ENCODE measurements around the gene OAT. TPM values are rescaled to one million over a fixed set of nuclear protein-coding genes. Genes with fewer than 3 reads are reported as not detected.

The OAT gene
- total RNA-seq, 1 donor from 2014 or later = 119 TPM

- no peaks in the 10 kb centered on the region for H3K9me3 ChIP-seq (ENCODE audit: insufficient read depth, low read depth, low read length)
- H3K36me3 ChIP-seq (ENCODE audit: insufficient read depth, low read length) = no peaks in the 10 kb centered on the region
- TF ChIP-seq CTCF (IDR thresholded peaks at IDR 0.05; ENCODE audit: insufficient read depth, low read depth, low read length) = no peak
- TF ChIP-seq EZH2 (IDR thresholded peaks at IDR 0.05; ENCODE audit: insufficient read depth, low read length) = no peak
- H3K27ac Mint-ChIP-seq (ENCODE audit: unreplicated experiment) = no peak overlapping the region
- H3K9me3 Mint-ChIP-seq (ENCODE audit: unreplicated experiment) = peaks cover 3% of the 10 kb centered on the region
- H3K4me3 Mint-ChIP-seq (ENCODE audit: unreplicated experiment) = no peak overlapping the region
- H3K4me3 ChIP-seq (ENCODE audit: insufficient read depth, low read depth, low read length) = no peak overlapping the region
- FAIRE-seq (no peak), DNase-seq (ENCODE audit: low read depth) (no peak)
- no peaks in the 10 kb centered on the region for H4K20me1 ChIP-seq (ENCODE audit: insufficient read depth, low read length)
- H3K4me1 Mint-ChIP-seq (ENCODE audit: low read depth, unreplicated experiment) = no peaks in the 10 kb centered on the region
- peaks cover 38% of the 10 kb centered on the region for H3K27me3 Mint-ChIP-seq (ENCODE audit: low read depth, unreplicated experiment)
- H3K9ac ChIP-seq (ENCODE audit: low read length) = no peak overlapping the region
- no peak overlapping the region for H3K4me2 ChIP-seq (ENCODE audit: low read length)
- H3K36me3 Mint-ChIP-seq (ENCODE audit: low read depth, unreplicated experiment) = no peaks in the 10 kb centered on the region
- H3K4me1 ChIP-seq (ENCODE audit: insufficient read depth, low read length) = no peaks in the 10 kb centered on the region
- H2AFZ ChIP-seq (ENCODE audit: low read depth, low read length) = no peak overlapping the region
- no peaks in the 10 kb centered on the region for H3K27me3 ChIP-seq (ENCODE audit: insufficient read depth, low read length)
- H3K27ac ChIP-seq (ENCODE audit: low read depth, low read length) = no peak overlapping the region
- H3K79me2 ChIP-seq (ENCODE audit: insufficient read depth, low read length) = no peaks in the 10 kb centered on the region
Observed at GRCh38 chr10:124353896-124354295, 64.8 kb downstream of the OAT start.

- H3K27me3 Mint-ChIP-seq (ENCODE audit: low read depth, unreplicated experiment) = peaks cover 38% of the 10 kb centered on the region
- no peaks in the 10 kb centered on the region for H4K20me1 ChIP-seq (ENCODE audit: insufficient read depth, low read length)
- no peak overlapping the region for H3K4me2 ChIP-seq (ENCODE audit: low read length)
- H3K9ac ChIP-seq (ENCODE audit: low read length) = no peak overlapping the region
- H3K4me1 ChIP-seq (ENCODE audit: insufficient read depth, low read length) = no peaks in the 10 kb centered on the region
- H3K4me3 Mint-ChIP-seq (ENCODE audit: unreplicated experiment) = no peak overlapping the region
- H3K9me3 ChIP-seq (ENCODE audit: insufficient read depth, low read depth, low read length) = no peaks in the 10 kb centered on the region
- H2AFZ ChIP-seq (ENCODE audit: low read depth, low read length) = no peak overlapping the region
- DNase-seq (ENCODE audit: low read depth) (no peak), FAIRE-seq (no peak)
- peaks cover 3% of the 10 kb centered on the region for H3K9me3 Mint-ChIP-seq (ENCODE audit: unreplicated experiment)
- no peak overlapping the region for H3K27ac ChIP-seq (ENCODE audit: low read depth, low read length)
- H3K27ac Mint-ChIP-seq (ENCODE audit: unreplicated experiment) = no peak overlapping the region
- no peak for TF ChIP-seq EZH2 (IDR thresholded peaks at IDR 0.05; ENCODE audit: insufficient read depth, low read length)
- no peaks in the 10 kb centered on the region for H3K27me3 ChIP-seq (ENCODE audit: insufficient read depth, low read length)
- H3K36me3 ChIP-seq (ENCODE audit: insufficient read depth, low read length) = no peaks in the 10 kb centered on the region
- no peak overlapping the region for H3K4me3 ChIP-seq (ENCODE audit: insufficient read depth, low read depth, low read length)
- H3K36me3 Mint-ChIP-seq (ENCODE audit: low read depth, unreplicated experiment) = no peaks in the 10 kb centered on the region
- H3K79me2 ChIP-seq (ENCODE audit: insufficient read depth, low read length) = no peaks in the 10 kb centered on the region
- H3K4me1 Mint-ChIP-seq (ENCODE audit: low read depth, unreplicated experiment) = no peaks in the 10 kb centered on the region
Observed at GRCh38 chr10:124353091-124353815, 65.5 kb downstream of the OAT start.

GRCh38 chr10:124351481-124352220 lies 67.1 kb downstream of the OAT start:
- Mint-ChIP-seq H3K4me1 (ENCODE audit: low read depth, unreplicated experiment) (no peaks in the 10 kb centered on the region), H3K27me3 (ENCODE audit: low read depth, unreplicated experiment) (peaks cover 37% of the 10 kb centered on the region), H3K27ac (ENCODE audit: unreplicated experiment) (no peak overlapping the region), H3K4me3 (ENCODE audit: unreplicated experiment) (no peak overlapping the region), H3K9me3 (ENCODE audit: unreplicated experiment) (peaks cover 3% of the 10 kb centered on the region), H3K36me3 (ENCODE audit: low read depth, unreplicated experiment) (no peaks in the 10 kb centered on the region)
- Histone ChIP-seq H3K9ac (ENCODE audit: low read length) (no peak overlapping the region), H3K4me2 (ENCODE audit: low read length) (no peak overlapping the region), H3K4me1 (ENCODE audit: insufficient read depth, low read length) (no peaks in the 10 kb centered on the region), H3K36me3 (ENCODE audit: insufficient read depth, low read length) (no peaks in the 10 kb centered on the region), H3K4me3 (ENCODE audit: insufficient read depth, low read depth, low read length) (no peak overlapping the region), H2AFZ (ENCODE audit: low read depth, low read length) (no peak overlapping the region), H3K27me3 (ENCODE audit: insufficient read depth, low read length) (no peaks in the 10 kb centered on the region), H3K79me2 (ENCODE audit: insufficient read depth, low read length) (no peaks in the 10 kb centered on the region), H4K20me1 (ENCODE audit: insufficient read depth, low read length) (no peaks in the 10 kb centered on the region), H3K9me3 (ENCODE audit: insufficient read depth, low read depth, low read length) (no peaks in the 10 kb centered on the region), H3K27ac (ENCODE audit: low read depth, low read length) (no peak overlapping the region)
- FAIRE-seq (no peak), DNase-seq (ENCODE audit: low read depth) (no peak)
- TF ChIP-seq CTCF (IDR thresholded peaks at IDR 0.05; ENCODE audit: insufficient read depth, low read depth, low read length) (no peak), EZH2 (IDR thresholded peaks at IDR 0.05; ENCODE audit: insufficient read depth, low read length) (no peak)
